ENCODE data around the gene AOX1. TPM values are rescaled to one million over a fixed set of nuclear protein-coding genes. Genes with fewer than 3 reads are reported as not detected.
A peak's percentile ranks its signal among the peaks of the same experiment; 100 is the strongest.
"Not testable (repeated sequence)": the region's sequence is repeated elsewhere in the genome, so short reads cannot be mapped to it uniquely, and the experiment has no call there.

AOX1 gene
- total RNA-seq, 1 experiment from 2014 or later = 41.5 TPM

- DNase-seq (ENCODE audit: low read depth) = no peak
Observed at GRCh38 chr2:200602584-200602983, 16.8 kb downstream of the AOX1 start.

- peak; percentile 62 for DNase-seq (ENCODE audit: low read depth)
Observed at GRCh38 chr2:200603972-200604371, 18.2 kb downstream of the AOX1 start.

- peak; percentile 56 for DNase-seq (ENCODE audit: low read depth)
Observed at GRCh38 chr2:200604571-200605255, 18.9 kb downstream of the AOX1 start.

GRCh38 chr2:200608341-200609027 lies 22.7 kb downstream of the AOX1 start:
- DNase-seq (ENCODE audit: low read depth) = no peak

- DNase-seq (ENCODE audit: low read depth) = peak; percentile 93
Observed at GRCh38 chr2:200609028-200609614, 23.3 kb downstream of the AOX1 start.

- DNase-seq (ENCODE audit: low read depth) = not testable (repeated sequence)
Observed at GRCh38 chr2:200610217-200610616, 24.4 kb downstream of the AOX1 start.

- no peak for DNase-seq (ENCODE audit: low read depth)
Observed at GRCh38 chr2:200613692-200614091, 27.9 kb downstream of the AOX1 start.

GRCh38 chr2:200614249-200614648 lies 28.4 kb downstream of the AOX1 start:
- DNase-seq (ENCODE audit: low read depth) = no peak

GRCh38 chr2:200615247-200615646 lies 29.4 kb downstream of the AOX1 start:
- DNase-seq (ENCODE audit: low read depth) = peak; percentile 80

GRCh38 chr2:200616193-200616592 lies 30.4 kb downstream of the AOX1 start:
- no peak for DNase-seq (ENCODE audit: low read depth)

GRCh38 chr2:200616656-200617055 lies 30.8 kb downstream of the AOX1 start:
- no peak for DNase-seq (ENCODE audit: low read depth)

- no peak for DNase-seq (ENCODE audit: low read depth)
Observed at GRCh38 chr2:200617156-200618053, 31.6 kb downstream of the AOX1 start.

GRCh38 chr2:200618054-200618419 lies 32.2 kb downstream of the AOX1 start:
- no peak for DNase-seq (ENCODE audit: low read depth)

- peak; percentile 43 for DNase-seq (ENCODE audit: low read depth)
Observed at GRCh38 chr2:200618590-200619021, 32.8 kb downstream of the AOX1 start.

GRCh38 chr2:200619279-200619678 lies 33.5 kb downstream of the AOX1 start:
- DNase-seq (ENCODE audit: low read depth) = no peak

GRCh38 chr2:200620606-200621390 lies 35.0 kb downstream of the AOX1 start:
- DNase-seq (ENCODE audit: low read depth) = no peak

GRCh38 chr2:200622106-200622505 lies 36.3 kb downstream of the AOX1 start:
- DNase-seq (ENCODE audit: low read depth) = no peak

- DNase-seq (ENCODE audit: low read depth) = no peak
Observed at GRCh38 chr2:200624026-200624425, 38.2 kb downstream of the AOX1 start.

GRCh38 chr2:200624658-200625057 lies 38.8 kb downstream of the AOX1 start:
- DNase-seq (ENCODE audit: low read depth) = peak; percentile 26

GRCh38 chr2:200625282-200625681 lies 39.5 kb downstream of the AOX1 start:
- no peak for DNase-seq (ENCODE audit: low read depth)

GRCh38 chr2:200625958-200626363 lies 40.1 kb downstream of the AOX1 start:
- DNase-seq (ENCODE audit: low read depth) = peak; percentile 65

Measured in LHCN-M2 (cell line).